Fibroblast of upper back skin (primary cell): ENCODE measurements around the gene JKAMP.
A peak's percentile ranks its signal among the peaks of the same experiment; 100 is the strongest.
"Not testable (repeated sequence)": the region's sequence is repeated elsewhere in the genome, so short reads cannot be mapped to it uniquely, and the experiment has no call there.

ENCODE experiments used
- DNase-seq: peaks from one replicate; pipeline ENCODE4 v3.0.0-alpha.2; 2013

The JKAMP gene

GRCh38 chr14:59483819-59484638, at the start of gene JKAMP, which contains the start of gene L3HYPDH:
TSS of gene JKAMP (plus strand) at chr14:59484517. CDS start at chr14:59484590, 73 bp downstream.
TSS of gene L3HYPDH (minus strand) at chr14:59484408. CDS start at chr14:59484316, 92 bp downstream.
- peak; percentile 96 for DNase-seq

GRCh38 chr14:59435101-59435500, 49.2 kb upstream of the JKAMP start:
- no peak for DNase-seq

- no peak for DNase-seq
Observed at GRCh38 chr14:59435987-59436386, 48.3 kb upstream of the JKAMP start.

- peak; percentile 90 for DNase-seq
Observed at GRCh38 chr14:59438195-59438647, 46.1 kb upstream of the JKAMP start.

GRCh38 chr14:59439256-59439965, 44.9 kb upstream of the JKAMP start:
- DNase-seq, result peak; percentile 68

GRCh38 chr14:59448673-59449072, 35.6 kb upstream of the JKAMP start:
- not testable (repeated sequence) for DNase-seq

- no peak for DNase-seq
Observed at GRCh38 chr14:59450716-59451115, 33.6 kb upstream of the JKAMP start.

- no peak for DNase-seq
Observed at GRCh38 chr14:59451849-59452248, 32.5 kb upstream of the JKAMP start.

- peak; percentile 96 for DNase-seq
Observed at GRCh38 chr14:59454139-59454538, 30.2 kb upstream of the JKAMP start.

GRCh38 chr14:59455411-59455810, 28.9 kb upstream of the JKAMP start:
- DNase-seq, result peak; percentile 81

GRCh38 chr14:59458486-59458885, 25.8 kb upstream of the JKAMP start:
- DNase-seq, result no peak

GRCh38 chr14:59460378-59460777, 23.9 kb upstream of the JKAMP start:
- DNase-seq, result no peak

- no peak for DNase-seq
Observed at GRCh38 chr14:59461891-59462290, 22.4 kb upstream of the JKAMP start.

GRCh38 chr14:59463787-59464485, 20.4 kb upstream of the JKAMP start:
- no peak for DNase-seq

- DNase-seq, result peak; percentile 38
Observed at GRCh38 chr14:59464486-59465315, 19.6 kb upstream of the JKAMP start.

- DNase-seq, result no peak
Observed at GRCh38 chr14:59465316-59466135, 18.8 kb upstream of the JKAMP start, which contains the start of gene GPR135. TSS of gene GPR135 (minus strand) at chr14:59465380. CDS start at chr14:59465226, 154 bp downstream.

GRCh38 chr14:59474172-59474571, 10.1 kb upstream of the JKAMP start:
- DNase-seq, result peak; percentile 88

- no peak for DNase-seq
Observed at GRCh38 chr14:59475709-59476108, 8.6 kb upstream of the JKAMP start.

- no peak for DNase-seq
Observed at GRCh38 chr14:59478540-59478939, 5.8 kb upstream of the JKAMP start.

- no peak for DNase-seq
Observed at GRCh38 chr14:59480166-59480565, 4.2 kb upstream of the JKAMP start.

GRCh38 chr14:59481407-59481806, 2.9 kb upstream of the JKAMP start:
- DNase-seq, result no peak
